GM13977 (cell line): ENCODE results near the gene UBAC1.

Experiments used
- DNase-seq: peaks from one replicate; pipeline ENCODE4 v3.0.0; 2012; ENCODE audit warnings: low spot score
- CTCF ChIP-seq: IDR thresholded peaks from 2 replicates; pipeline ENCODE4 v1.5.1; 2012; ENCODE audit warnings: mild to moderate bottlenecking, control low read depth; ENCODE audit not compliant: insufficient read depth; ENCODE audit errors: extremely low read depth, missing control alignments
- in situ Hi-C: fragments of 300-500 bp; cut with MboI; formaldehyde crosslinking; loops from one replicate; pipeline ENCODE4 v1.12.0; 2022; ENCODE audit warnings: low sequenced_read_pairs, low pct_unique_long_range_greater_than_20kb, mixed read lengths, inconsistent platforms; ENCODE audit not compliant: unreplicated experiment

UBAC1 gene

GRCh38 chr9:135909371-135909770, 51.8 kb downstream of the UBAC1 start:
- TF ChIP-seq CTCF: no peak
- in situ Hi-C loops: no loop called here
- DNase-seq: no peak

GRCh38 chr9:135908754-135909204, 52.4 kb downstream of the UBAC1 start:
- TF ChIP-seq CTCF: no peak
- DNase-seq: no peak
- in situ Hi-C loops: no loop called here

- in situ Hi-C loops: no loop called here
- no peak for TF ChIP-seq CTCF
- DNase-seq: no peak
These were observed 53.0 kb downstream of the UBAC1 start for GRCh38 chr9:135908093-135908753.

GRCh38 chr9:135907431-135908092, 53.6 kb downstream of the UBAC1 start, which contains the start of gene CAMSAP1:
TSS of gene CAMSAP1 (minus strand) at chr9:135907546. CDS start at chr9:135907159, 387 bp downstream.
- in situ Hi-C loops: no loop called here
- TF ChIP-seq CTCF: no peak
- peak; percentile 98 for DNase-seq

GRCh38 chr9:135907006-135907430, 54.2 kb downstream of the UBAC1 start:
- in situ Hi-C loops: no loop called here
- TF ChIP-seq CTCF: no peak
- no peak for DNase-seq

GRCh38 chr9:135906291-135907005, 54.7 kb downstream of the UBAC1 start:
- in situ Hi-C loops: no loop called here
- no peak for TF ChIP-seq CTCF
- no peak for DNase-seq
